Measurements from ENCODE around the gene MALAT1. TPM values are rescaled to one million over a fixed set of nuclear protein-coding genes. Genes with fewer than 3 reads are reported as not detected.

MALAT1 gene
- total RNA-seq, 1 experiment from 2014 or later = 686 TPM

GRCh38 chr11:65473278-65473860 is 25.5 kb upstream of the MALAT1 start:
- Histone ChIP-seq H3K36me3 (no peaks in the 10 kb centered on the region), H3K4me1 (peaks cover 14% of the 10 kb centered on the region; the same call in 1 of the 2 replicates), H3K27me3 (no peaks in the 10 kb centered on the region), H3K27ac (no peak overlapping the region), H3K4me3 (no peak overlapping the region), H3K9me3 (replicated peaks) (no peaks in the 10 kb centered on the region)
- DNase-seq = no peak

GRCh38 chr11:65474864-65475263 is 24.0 kb upstream of the MALAT1 start:
- H3K27me3 ChIP-seq = no peaks in the 10 kb centered on the region
- H3K27ac ChIP-seq = no peak overlapping the region
- H3K36me3 ChIP-seq = no peaks in the 10 kb centered on the region
- DNase-seq = no peak
- H3K9me3 ChIP-seq (replicated peaks) = no peaks in the 10 kb centered on the region
- H3K4me3 ChIP-seq = no peak overlapping the region
- H3K4me1 ChIP-seq = peaks cover 14% of the 10 kb centered on the region; the same call in 1 of the 2 replicates

- Histone ChIP-seq H3K9me3 (replicated peaks) (no peaks in the 10 kb centered on the region), H3K27me3 (no peaks in the 10 kb centered on the region), H3K27ac (peak overlapping the region; percentile 92), H3K36me3 (no peaks in the 10 kb centered on the region), H3K4me3 (peak overlapping the region; percentile 85), H3K4me1 (peaks cover 16% of the 10 kb centered on the region; the same call in 1 of the 2 replicates)
- peak in 1 of 2 experiments; percentile 21 for DNase-seq
Observed at GRCh38 chr11:65476632-65477148, 22.2 kb upstream of the MALAT1 start.

DNA sequence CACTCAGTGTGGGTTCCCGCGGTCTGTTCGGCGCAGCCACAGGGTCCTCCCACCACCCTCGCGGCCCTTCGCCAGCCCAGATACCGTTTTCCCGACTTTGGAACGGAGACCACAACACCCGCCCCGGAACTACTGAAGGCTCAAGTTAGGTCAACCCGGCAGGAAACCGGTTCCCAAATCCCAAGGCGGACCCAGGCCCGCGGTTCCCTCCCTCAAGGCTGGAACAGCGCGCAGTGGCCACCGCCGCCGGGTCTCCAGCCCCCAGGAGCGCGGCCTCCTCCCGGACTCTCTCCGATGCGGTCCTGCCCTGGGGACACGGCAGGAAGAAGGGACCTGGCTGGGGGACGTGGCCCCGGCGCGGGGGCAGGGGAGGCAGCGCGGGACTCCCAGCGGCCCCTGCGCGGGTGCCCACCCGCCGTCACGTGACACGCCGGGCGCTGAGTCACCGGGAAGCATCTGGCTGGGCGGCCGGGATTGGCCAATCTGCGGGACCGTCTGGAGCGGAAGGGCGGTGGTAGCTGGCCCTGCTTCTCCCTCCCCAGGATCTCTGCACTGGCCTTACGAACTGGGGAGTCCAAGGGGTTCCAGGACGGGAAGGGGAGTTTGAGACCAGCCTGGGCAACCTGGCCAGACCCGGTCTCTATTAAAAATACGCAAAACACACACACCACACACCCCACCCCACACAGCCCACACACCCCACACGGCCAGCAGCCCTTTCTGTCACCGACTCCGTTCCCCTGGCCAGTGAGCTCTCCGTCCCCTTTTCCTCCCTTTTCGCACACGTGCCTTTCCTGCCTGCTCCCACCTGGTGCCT is 21.5 kb upstream of the MALAT1 start:
- peaks cover 10% of the 10 kb centered on the region; the same call in 1 of the 2 replicates for H3K4me1 ChIP-seq
- no peaks in the 10 kb centered on the region for H3K9me3 ChIP-seq (replicated peaks)
- no peaks in the 10 kb centered on the region for H3K36me3 ChIP-seq
- H3K27ac ChIP-seq = peak overlapping the region; percentile 92
- DNase-seq = peak; percentile 92 to 93
- no peaks in the 10 kb centered on the region for H3K27me3 ChIP-seq
- H3K4me3 ChIP-seq = peak overlapping the region; percentile 85

GRCh38 chr11:65478388-65479183 is 20.3 kb upstream of the MALAT1 start:
- no peaks in the 10 kb centered on the region for H3K27me3 ChIP-seq
- H3K27ac ChIP-seq = no peak overlapping the region
- no peak for DNase-seq
- H3K4me1 ChIP-seq = peaks cover 8% of the 10 kb centered on the region; the same call in 1 of the 2 replicates
- H3K36me3 ChIP-seq = no peaks in the 10 kb centered on the region
- H3K4me3 ChIP-seq = no peak overlapping the region
- H3K9me3 ChIP-seq (replicated peaks) = no peaks in the 10 kb centered on the region

GRCh38 chr11:65479184-65480145 is 19.4 kb upstream of the MALAT1 start:
- no peak for DNase-seq

DNA sequence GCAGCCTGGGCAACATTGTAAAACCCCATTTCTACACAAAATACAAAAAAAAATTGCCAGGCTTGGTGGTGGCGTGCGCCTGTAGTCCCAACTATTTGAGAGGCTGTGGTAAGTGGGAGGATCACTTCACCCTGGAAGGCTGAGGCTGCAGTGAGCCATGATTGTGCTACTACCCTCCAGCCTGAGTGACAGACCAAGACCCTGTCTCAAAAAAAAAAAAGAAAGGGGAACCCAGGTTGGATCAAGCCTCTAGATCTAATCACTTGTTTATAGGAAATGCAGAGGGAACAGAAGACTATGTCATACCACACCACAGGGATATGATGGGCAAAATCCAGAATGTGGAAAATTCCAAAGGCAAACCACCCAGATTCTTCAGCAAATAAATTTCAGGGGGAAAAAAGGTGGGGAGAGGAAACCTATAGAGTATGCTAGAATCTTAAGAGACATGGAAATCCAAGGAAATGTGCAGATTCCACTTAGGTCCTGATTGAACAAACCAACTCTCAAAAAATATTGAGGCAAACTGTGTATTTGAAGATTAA is 16.5 kb upstream of the MALAT1 start:
- no peaks in the 10 kb centered on the region for H3K27me3 ChIP-seq
- H3K36me3 ChIP-seq = no peaks in the 10 kb centered on the region
- H3K4me1 ChIP-seq = peaks cover 25% of the 10 kb centered on the region
- no peaks in the 10 kb centered on the region for H3K9me3 ChIP-seq (replicated peaks)
- H3K4me3 ChIP-seq = no peak overlapping the region
- H3K27ac ChIP-seq = no peak overlapping the region
- DNase-seq = no peak

More at GRCh38 chr11:65479184-65480145, 19.4 kb upstream of the MALAT1 start:
- H3K4me1 ChIP-seq = peaks cover 8% of the 10 kb centered on the region; the same call in 1 of the 2 replicates
- H3K4me3 ChIP-seq = no peak overlapping the region
- H3K9me3 ChIP-seq (replicated peaks) = no peaks in the 10 kb centered on the region
- no peak overlapping the region for H3K27ac ChIP-seq
- no peaks in the 10 kb centered on the region for H3K27me3 ChIP-seq
- no peaks in the 10 kb centered on the region for H3K36me3 ChIP-seq

DNA sequence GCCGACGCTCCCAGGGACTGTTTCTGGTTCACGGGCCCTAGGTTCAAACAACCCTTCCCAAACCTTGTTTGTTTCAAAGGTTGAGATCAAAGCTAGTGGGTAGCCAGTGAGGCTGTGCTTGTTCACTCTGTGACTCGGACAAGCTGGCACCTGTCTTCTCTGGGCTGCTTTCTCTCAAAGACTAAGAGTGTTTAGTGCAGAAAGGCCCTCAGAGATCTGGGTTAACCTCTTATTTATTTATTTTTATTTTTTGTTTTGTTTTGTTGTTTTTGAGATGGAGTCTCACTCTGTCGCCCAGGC is 13.0 kb upstream of the MALAT1 start:
- Histone ChIP-seq H3K27me3 (no peaks in the 10 kb centered on the region), H3K27ac (no peak overlapping the region), H3K4me3 (no peak overlapping the region), H3K36me3 (no peaks in the 10 kb centered on the region), H3K4me1 (peaks cover 51% of the 10 kb centered on the region), H3K9me3 (replicated peaks) (no peaks in the 10 kb centered on the region)
- peak in 1 of 2 experiments; percentile 28 for DNase-seq

- Histone ChIP-seq H3K4me1 (peaks cover 56% of the 10 kb centered on the region), H3K4me3 (no peak overlapping the region), H3K27me3 (no peaks in the 10 kb centered on the region), H3K27ac (peak overlapping the region; percentile 3; the same call in 1 of the 2 replicates), H3K36me3 (no peaks in the 10 kb centered on the region), H3K9me3 (replicated peaks) (no peaks in the 10 kb centered on the region)
- peak in 1 of 2 experiments; percentile 16 for DNase-seq
Observed at GRCh38 chr11:65486570-65487466, 12.0 kb upstream of the MALAT1 start.

DNA sequence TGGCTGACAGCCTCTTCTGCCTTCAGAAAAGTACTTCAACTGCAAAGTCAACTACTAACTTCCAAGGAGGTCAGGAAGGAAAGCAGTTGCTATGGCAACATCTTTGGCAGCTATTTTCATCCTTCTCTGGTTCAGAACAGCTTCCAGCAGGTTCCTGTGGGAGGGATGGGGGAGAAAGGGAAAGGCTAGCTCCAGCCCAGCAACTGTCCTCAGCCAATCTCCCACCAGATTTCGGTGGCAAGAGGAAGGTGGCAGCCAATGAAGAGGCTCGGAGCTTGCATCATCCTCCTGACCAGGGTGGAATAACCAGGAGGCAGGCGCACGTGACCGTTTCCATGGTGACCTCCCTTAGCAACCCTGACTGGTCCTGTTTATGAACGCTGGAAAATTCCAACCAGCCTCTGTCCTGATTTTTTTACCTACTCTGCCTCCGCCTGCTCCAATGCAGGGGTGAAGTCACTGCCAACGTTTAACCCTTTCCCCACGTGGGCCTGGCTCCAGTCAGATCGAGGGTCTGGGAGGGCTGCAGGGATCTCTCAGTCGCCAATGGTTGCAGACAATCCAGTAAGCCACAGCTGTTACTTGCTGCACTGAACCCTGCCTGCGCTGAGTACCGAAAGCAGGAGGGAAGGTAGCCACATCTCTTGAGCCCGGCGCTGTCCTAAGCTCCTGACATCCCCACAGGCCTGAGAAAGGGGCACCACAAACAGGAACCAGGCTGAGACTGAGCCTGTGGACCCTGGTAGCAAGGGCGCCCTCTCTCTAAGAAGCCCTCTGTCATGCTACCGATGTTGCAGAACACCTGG is 11.2 kb upstream of the MALAT1 start:
- Histone ChIP-seq H3K4me1 (peaks cover 65% of the 10 kb centered on the region), H3K36me3 (no peaks in the 10 kb centered on the region), H3K27me3 (no peaks in the 10 kb centered on the region), H3K4me3 (peak overlapping the region; percentile 32), H3K27ac (peak overlapping the region; percentile 90), H3K9me3 (replicated peaks) (no peaks in the 10 kb centered on the region)
- DNase-seq = peak; percentile 97

DNA sequence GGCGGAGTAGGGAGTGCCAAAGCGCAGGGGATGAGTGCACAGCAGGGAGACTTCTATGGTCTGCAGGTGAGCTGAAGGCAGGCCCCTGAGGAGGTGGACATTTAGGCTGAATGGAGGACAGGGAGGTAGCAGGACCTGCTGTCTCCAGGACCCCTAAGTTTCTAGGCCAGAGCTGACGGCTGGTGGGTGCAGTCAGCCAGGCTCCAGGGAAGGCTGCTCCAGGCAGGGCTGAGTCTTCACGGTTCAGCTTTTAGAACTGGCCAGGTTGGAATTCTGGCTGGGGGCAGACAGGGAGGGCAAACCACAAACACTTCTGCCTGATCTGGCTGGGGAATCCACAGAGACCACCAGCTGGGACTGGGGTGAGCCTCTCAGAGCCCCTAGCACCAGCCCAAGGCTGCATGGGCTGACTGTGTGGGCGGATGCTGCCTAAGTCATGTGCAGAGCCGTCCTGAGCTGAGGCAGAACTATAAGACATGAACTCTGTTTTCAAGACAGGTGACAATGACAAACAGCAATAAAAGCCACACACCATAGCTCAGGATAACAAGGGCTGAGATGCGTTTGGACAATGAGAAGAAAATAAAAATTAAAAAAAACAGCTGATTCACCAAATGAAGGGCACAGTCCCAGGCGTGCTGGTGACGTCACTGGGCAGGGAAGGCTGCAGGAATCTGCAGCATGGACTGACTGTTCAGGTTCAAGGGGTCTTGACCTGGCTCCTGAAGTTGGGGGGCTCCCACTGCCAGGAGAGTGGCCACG is 10.4 kb upstream of the MALAT1 start:
- no peaks in the 10 kb centered on the region for H3K9me3 ChIP-seq (replicated peaks)
- H3K4me1 ChIP-seq = peaks cover 71% of the 10 kb centered on the region
- H3K4me3 ChIP-seq = peak overlapping the region; percentile 32
- DNase-seq = peak; percentile 63 to 69
- H3K27ac ChIP-seq = peak overlapping the region; percentile 90
- no peaks in the 10 kb centered on the region for H3K36me3 ChIP-seq
- H3K27me3 ChIP-seq = no peaks in the 10 kb centered on the region
